Melanocyte of skin (primary cell): ENCODE data around the gene KLHL30. TPM values are rescaled to one million over a fixed set of nuclear protein-coding genes. Genes with fewer than 3 reads are reported as not detected.

Source experiments
- total RNA-seq, 2 donors: library from RNA; depleted of rRNA; stranded (reverse); fragments of >200 nt; gene quantifications; 2 replicates each; pipeline ENCODE4 v1.2.3, GENCODE V29; 2012

The KLHL30 gene
- total RNA-seq = not detected

GRCh38 chr2:238138331-238139195 is at the start of gene KLHL30:
KLHL30 (plus strand) TSS chr2:238138668; CDS start chr2:238140755, 2,087 bp downstream.

GRCh38 chr2:238100049-238100820 is 38.2 kb upstream of the KLHL30 start, which contains the start of gene ESPNL:
ESPNL (plus strand) TSS chr2:238100340; CDS start chr2:238100420, 80 bp downstream.

GRCh38 chr2:238158509-238159070 is 20.1 kb downstream of the KLHL30 start, which contains the start of gene ERFE:
ERFE (plus strand) TSS chr2:238158970; CDS start chr2:238159008, 38 bp downstream.

Other genes starting within 250 kb of the KLHL30 start
- 10 to 100 TPM; 55.9 to 58.2 TPM for gene UBE2F, start 171.7 kb upstream of the KLHL30 start, total RNA-seq
- 10 to 100 TPM; 13.4 to 37.6 TPM for gene SCLY, start 77.7 kb upstream of the KLHL30 start, total RNA-seq
- gene ESPNL, start 38.3 kb upstream of the KLHL30 start, total RNA-seq = under 1 TPM in 1 of 2 donors, not detected in 1; under 0.01 TPM
- gene ERFE, start 20.3 kb downstream of the KLHL30 start, total RNA-seq = 1 to 10 TPM in 1 of 2 donors, under 1 TPM in 1; 0.34 to 2.0 TPM
- 10 to 100 TPM; 73.0 to 91.2 TPM for gene ILKAP, start 65.0 kb downstream of the KLHL30 start, total RNA-seq
- 100 to 1,000 TPM; 118 to 159 TPM for gene HES6, start 101.4 kb downstream of the KLHL30 start, total RNA-seq
- 1 to 10 TPM in 1 of 2 donors, under 1 TPM in 1; 0.34 to 2.0 TPM for gene PER2, start 149.9 kb downstream of the KLHL30 start, total RNA-seq
- 1 to 10 TPM; 5.0 to 7.6 TPM for gene TRAF3IP1, start 181.8 kb downstream of the KLHL30 start, total RNA-seq